HuH-7.5 (cell line): ENCODE measurements around the gene MYO1C.
"Not testable (repeated sequence)": the region's sequence is repeated elsewhere in the genome, so short reads cannot be mapped to it uniquely, and the experiment has no call there.

Source experiments
- DNase-seq: peaks from one replicate; pipeline ENCODE4 v3.0.0; 2011; ENCODE audit warnings: low spot score

The MYO1C gene

DNA sequence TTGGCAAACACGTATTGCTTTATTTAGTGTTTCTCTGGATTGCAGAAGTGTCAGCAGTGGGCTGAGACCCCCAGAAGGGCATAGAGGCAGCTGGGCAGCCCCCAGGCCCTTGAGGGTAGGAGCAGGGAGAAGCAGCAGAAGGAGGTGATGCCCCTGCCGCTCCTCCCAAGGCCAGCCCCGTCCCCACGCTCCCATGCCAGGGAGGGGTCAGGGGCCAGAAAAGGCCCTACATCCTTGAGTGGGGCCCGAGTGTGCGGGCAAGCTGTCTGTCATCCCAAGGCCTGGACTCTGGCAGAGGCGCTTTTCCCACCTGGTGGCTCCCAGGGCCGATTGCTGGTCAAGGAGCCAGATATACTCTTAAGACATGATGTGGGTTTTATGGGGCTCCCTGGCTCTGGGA, 28.3 kb downstream of the MYO1C start:
- DNase-seq: no peak

DNA sequence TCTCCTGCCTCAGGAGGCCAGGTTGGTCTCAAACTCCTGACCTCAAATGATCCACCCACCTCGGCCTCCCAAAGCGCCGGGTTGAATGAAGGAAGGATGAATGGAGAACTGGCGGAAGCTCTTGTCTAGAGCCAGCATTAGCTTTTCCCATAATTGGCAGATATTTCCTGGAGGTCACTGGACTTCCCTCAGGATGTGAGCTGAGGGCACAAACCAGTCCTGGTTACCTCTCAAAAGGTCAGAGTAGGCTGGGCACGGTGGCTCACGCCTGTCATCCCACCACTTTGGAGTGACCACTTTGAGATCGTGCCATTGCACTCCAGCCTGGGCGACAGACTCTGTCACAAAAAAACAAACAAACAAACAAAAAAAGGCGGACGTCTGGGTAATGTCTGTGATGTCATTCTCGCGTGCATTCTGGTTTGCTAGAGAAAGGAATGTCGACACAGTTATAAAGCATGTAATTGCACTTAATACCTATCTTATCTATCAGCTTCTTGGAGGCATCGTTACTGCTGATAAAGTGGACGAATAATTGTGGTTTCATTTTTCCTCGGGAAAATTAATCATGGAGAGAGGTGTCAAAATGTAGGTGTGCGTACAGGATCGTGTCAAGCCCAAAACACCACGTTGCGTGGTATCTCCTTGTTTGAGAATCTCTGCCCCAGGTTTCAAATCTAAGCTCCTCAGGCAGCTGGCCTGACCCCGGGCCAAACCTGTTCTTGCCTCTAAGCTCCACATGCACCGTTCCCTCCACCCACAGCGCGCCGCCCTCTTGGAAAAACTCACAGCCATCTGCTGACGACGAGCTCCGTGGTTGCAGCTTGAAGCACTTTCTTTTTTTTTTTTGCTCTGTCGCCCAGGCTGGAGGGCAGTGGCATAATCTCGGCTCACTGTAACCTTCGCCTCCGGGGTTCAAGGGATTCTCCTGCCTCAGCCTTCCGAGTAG, 30.0 kb downstream of the MYO1C start:
- no peak for DNase-seq

- DNase-seq: no peak
Observed at GRCh38 chr17:1461198-1461944, 31.1 kb downstream of the MYO1C start.

DNA sequence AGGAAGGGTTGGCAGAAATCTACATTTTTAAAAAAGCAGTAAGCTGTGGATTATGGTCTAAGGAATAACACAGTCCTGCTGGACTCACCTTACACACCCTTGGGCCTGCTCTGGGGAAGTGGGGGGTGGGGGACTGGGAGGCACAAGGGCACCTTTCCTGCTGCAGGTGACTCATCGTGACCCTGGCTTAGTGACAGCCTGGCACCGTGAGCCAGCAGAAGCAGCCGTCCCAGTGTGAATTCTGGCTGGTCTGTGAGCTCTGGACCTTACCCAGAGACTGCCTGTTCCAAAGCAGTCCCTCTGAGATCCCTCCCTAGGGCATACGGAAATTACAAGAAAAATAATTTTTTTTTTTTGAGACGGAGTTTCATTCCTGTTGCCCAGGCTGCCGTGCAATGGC, 32.3 kb downstream of the MYO1C start:
- DNase-seq: no peak

- DNase-seq: peak; percentile 93
Observed at GRCh38 chr17:1455797-1456599, 36.5 kb downstream of the MYO1C start, which contains the start of gene CRK. TSS of gene CRK (minus strand) at chr17:1456232. CDS start at chr17:1456117, 115 bp downstream.

DNA sequence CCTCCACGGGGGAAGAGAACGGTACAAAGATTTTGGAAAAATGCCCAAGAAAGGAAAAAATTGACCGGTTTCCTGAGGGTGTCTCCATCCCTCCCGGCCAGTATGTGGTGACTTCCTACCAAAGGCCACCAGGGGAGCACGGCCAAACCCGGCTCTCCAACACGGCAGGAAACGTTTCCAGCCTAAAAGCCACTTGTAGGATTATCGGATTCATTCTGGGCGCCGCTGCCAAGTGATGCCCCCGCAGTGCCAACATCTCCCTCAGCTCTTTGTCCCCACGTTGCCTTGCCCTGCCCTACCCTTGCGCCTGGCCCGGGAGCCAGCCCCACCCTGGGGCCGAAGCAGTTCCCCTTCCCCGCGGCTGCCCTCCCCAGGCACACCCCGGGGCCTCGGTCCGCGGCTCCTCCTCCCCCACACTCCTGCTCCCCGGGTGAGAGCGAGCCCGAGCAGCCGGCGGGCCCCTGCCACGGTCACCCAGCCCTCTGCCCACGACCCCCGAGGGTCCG, 37.1 kb downstream of the MYO1C start:
- DNase-seq: peak; percentile 67

DNA sequence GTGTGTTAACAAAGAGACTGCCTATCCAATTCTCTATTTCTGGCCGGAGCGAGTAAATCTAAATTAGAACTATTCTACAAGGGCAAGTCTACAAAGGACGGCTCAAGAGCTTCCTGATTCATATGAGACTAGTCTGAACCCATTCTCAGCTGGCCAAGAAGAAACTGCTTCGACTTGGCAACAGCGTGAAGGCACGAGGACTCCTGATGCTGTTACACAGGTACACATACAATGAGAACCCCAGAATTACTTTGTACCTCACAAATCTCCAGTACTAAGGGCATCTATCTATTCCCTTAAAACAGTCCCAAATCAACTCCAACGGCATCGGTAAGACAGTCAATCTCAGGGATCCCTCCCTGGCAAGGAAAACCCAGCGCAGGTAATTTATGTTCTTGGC, 37.9 kb downstream of the MYO1C start:
- no peak for DNase-seq

DNA sequence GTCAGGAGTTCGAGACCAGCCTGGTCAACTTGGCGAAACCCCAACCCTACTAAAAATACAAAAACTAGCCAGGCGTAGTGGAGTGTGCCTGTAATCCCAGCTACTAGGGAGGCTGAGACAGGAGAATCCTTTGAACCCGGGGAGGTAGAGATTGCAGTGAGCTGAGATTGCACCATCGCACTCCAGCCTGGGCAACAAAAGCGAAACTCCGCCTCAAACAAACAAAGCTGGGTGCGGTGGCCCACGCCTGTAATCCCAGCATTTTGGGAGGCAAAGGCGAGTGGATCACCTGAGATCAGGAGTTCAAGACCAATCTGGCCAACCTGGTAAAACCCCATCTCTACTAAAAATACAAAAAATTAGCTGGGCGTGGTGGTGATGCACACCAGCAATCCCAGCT, 38.8 kb downstream of the MYO1C start:
- DNase-seq: not testable (repeated sequence)

DNA sequence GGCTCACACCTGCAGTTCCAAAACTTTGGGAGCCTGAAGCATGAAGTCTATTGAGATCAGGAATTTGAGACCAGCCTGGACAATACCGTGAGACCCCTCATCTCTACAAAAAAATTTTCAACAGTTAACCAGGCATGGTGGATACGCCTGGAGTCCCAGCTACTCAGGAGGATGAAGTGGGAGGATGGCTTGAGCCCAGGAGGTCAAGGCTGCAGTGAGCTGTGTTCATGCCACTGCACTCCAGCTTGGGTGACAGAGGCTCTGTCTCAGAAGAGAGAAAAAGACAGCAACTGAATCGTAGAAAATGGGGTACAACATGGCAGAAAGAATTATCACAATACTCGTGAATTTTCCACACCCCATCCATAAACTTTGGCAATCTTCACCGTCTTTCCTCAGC, 39.6 kb downstream of the MYO1C start:
- DNase-seq: no peak

- not testable (repeated sequence) for DNase-seq
Observed at GRCh38 chr17:1450261-1450660, 42.2 kb downstream of the MYO1C start.

DNA sequence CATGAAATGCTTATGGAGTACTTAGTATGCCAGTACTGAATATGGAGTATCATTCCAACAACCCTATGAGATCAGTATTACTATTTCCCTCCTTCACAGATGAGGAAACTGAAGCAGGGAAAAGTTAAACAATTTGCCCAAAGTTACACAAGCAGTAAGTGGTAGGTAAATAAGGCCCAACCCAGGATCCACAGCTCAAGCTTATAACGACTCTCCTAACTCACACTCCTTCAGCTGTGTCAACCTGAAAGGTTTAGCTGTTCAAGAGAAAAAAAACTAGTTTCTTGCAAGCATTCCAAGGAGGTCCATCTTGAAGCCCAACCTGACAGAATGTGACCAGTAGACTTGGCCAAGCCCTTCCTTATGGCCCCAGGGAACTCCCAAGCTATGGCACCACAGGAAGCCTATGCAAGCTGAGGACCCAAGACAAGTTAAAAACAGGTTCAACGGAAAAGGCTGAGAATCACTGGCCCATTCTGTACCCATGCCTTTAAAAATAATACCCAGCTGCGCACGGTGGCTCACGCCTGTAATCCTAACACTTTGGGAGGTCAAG, 43.0 kb downstream of the MYO1C start:
- no peak for DNase-seq

GRCh38 chr17:1447052-1447451, 45.4 kb downstream of the MYO1C start:
- no peak for DNase-seq

DNA sequence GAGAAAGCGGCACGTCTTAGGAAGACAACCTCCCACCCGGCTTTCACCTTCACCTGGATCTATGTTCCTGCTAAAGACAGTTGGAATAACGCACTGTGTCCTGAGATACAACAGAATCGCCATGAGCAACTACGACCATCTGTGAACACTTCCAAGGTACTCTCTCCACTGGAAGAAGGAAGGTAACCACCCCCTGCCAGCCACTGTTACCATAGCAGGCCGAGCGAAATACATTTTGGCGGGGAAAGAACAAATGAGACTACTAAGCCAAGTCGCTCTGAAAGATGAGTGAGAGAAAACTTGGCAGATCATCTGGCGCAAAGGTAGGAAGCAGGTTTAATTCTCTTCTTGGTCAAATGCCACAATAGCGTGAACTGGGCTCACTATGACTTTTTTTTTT, 46.3 kb downstream of the MYO1C start:
- DNase-seq: no peak

- not testable (repeated sequence) for DNase-seq
Observed at GRCh38 chr17:1445695-1446094, 46.8 kb downstream of the MYO1C start.

DNA sequence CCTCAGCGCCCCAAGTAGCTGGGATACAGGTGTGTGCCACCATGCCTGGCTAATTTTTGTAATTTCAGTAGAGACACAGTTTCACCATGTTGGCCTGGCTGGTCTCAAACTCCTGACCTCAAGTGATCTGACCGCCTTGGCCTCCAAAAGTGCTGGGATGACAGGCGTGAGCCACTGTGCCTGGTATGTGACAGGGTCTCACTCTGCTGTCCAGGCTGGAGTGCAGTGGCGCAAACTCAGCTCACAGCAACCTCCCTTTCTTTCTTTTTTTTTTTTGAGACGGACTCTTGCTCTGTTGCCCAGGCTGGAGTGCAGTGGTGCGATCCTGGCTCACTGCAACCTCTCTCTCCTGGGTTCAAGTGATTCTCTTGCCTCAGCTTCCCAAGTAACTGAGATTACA, 49.8 kb downstream of the MYO1C start:
- DNase-seq: not testable (repeated sequence)

- DNase-seq: no peak
Observed at GRCh38 chr17:1442187-1442586, 50.3 kb downstream of the MYO1C start.

DNA sequence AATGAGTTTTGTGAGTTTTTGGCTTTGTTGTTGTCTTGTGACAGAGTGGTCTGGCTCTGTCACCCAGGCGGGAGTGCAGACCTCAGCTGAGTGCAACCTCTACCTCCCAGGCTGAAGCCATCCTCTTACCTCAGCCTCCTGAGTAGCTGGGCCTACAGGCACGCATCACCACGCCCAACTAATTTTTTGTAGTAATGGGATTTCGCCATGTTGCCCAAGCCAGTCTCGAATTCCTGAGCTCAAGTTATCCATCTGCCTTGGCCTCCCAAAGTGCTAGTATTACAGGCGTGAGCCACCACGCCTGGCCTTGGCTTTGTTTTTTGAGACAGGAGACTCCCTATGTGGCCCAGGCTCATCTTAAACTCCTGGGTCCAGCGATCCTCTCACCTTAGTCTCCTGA, 51.6 kb downstream of the MYO1C start:
- DNase-seq: no peak

- DNase-seq: no peak
Observed at GRCh38 chr17:1438593-1439083, 53.8 kb downstream of the MYO1C start.

DNA sequence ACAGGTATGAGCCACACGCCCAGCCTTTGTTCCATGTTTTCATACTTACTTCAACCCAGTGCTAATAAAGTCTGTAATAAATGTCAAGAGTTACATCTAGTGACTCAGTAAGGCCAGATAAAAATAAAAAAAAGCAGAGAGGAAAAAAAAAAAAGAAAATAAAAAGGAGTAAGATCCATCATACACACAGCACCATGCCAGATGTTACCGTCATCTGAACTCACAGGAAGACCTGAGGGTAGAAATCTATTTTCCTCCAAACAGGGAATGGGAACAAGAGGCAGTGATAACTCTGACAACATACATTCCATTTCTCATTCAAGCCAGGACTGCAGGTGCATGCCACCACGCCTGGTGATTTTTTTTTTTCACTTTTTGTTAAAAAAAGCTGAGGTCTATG, 57.2 kb downstream of the MYO1C start:
- no peak for DNase-seq

GRCh38 chr17:1434150-1434549, 58.3 kb downstream of the MYO1C start:
- DNase-seq: no peak

DNA sequence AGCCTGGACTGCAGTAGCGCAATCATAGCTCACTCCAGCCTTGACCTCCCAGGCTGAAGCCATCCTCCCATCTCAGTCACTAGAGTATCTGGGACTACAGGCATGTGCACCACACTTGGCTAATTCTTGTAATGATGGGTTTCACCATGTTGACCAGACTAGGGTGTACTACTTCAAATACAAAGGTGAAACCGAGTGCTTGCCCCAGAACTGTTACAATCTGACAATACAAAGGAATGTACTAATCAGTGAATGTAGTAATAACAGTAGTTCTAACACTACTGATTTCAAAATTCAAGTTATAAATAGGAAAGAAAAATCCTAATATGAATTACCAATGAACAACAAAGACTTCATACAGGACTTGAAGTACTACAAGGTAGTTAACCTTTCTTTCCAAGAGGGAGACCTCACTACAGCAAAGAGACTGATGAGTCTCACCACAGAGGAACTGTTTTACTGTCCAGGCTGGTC, 60.8 kb downstream of the MYO1C start:
- no peak for DNase-seq
